HCT116 (cell line): ENCODE data around the gene SH3RF2. TPM values are rescaled to one million over a fixed set of nuclear protein-coding genes. Genes with fewer than 3 reads are reported as not detected.

ENCODE experiments used
- ATAC-seq: fragments of 200-7000 bp; cut with Tn5 transposase; 2 replicates; pipeline ENCODE4 v1.9.1; 2020; ENCODE audit warnings: mild to moderate bottlenecking, moderate library complexity
- BruUV-seq: library from RNA; stranded (reverse); fragments of 400-500 nt; replicated peaks from 2 replicates; lab custom pipeline; 2021; lab: Mats Ljungman, UMichigan
- CTCF ChIA-PET: fragments of 300-600 bp; sonication (Branson Sonifier 250); formaldehyde crosslinking; loops from one replicate; lab custom pipeline; 2021; ENCODE audit warnings: antibody characterized with exemption; lab: Charles Lee
- POLR2A ChIA-PET: fragments of 300-600, 350-600 bp; sonication (Branson Sonifier 250); formaldehyde crosslinking; loops from one replicate; lab custom pipeline; 2021; ENCODE audit warnings: antibody characterized with exemption; lab: Charles Lee
- RAD21 ChIA-PET, 2 experiments: fragments of 300-600 bp; sonication (Branson Sonifier 250); formaldehyde crosslinking; loops; one replicate each; lab custom pipeline; 2023; ENCODE audit warnings: low total read pairs in 2 of 2; ENCODE audit not compliant: uncharacterized antibody in 2 of 2, unreplicated experiment in 2 of 2, low non-redundant PET in 1 of 2; lab: Charles Lee
- DNase-seq: peaks from one replicate; pipeline ENCODE4 v3.0.0-alpha.2; 2010; ENCODE audit warnings: low read depth, low spot score
- H2AFZ ChIP-seq: fragments of 200-600 bp; shearing (Covaris generic), sonication (generic); 2 replicates; pipeline ENCODE4 v1.6.1; 2017; ENCODE audit warnings: low read depth, mixed run types, mixed read lengths, antibody characterized with exemption, low read length; ENCODE audit not compliant: poor library complexity, severe bottlenecking
- H3K27ac ChIP-seq: 2 replicates; pipeline ENCODE4 v1.5.1; 2012; ENCODE audit warnings: low read depth, low read length
- H3K27me3 ChIP-seq: fragments of 200-600 bp; sonication (generic); 2 replicates; pipeline ENCODE4 v1.6.1; 2016; ENCODE audit warnings: mixed run types, low read length, mixed read lengths; ENCODE audit not compliant: insufficient read depth
- H3K36me3 ChIP-seq, 2 experiments: fragments of 200-500 bp in 1 of 2; fragments of 200-600 bp in 1 of 2; sonication (Bioruptor generic) in 1 of 2; sonication (generic) in 1 of 2; 2 replicates each; pipeline versions ENCODE4 v1.5.1 to v1.6.1; 2014 to 2016; ENCODE audit warnings: low read length in 2 of 2, inconsistent platforms in 1 of 2, mixed read lengths in 1 of 2, mixed run types in 1 of 2; ENCODE audit not compliant: insufficient read depth in 2 of 2, control insufficient read depth in 1 of 2
- H3K4me1 ChIP-seq, 2 experiments: fragments of 200-600 bp in 1 of 2; sonication (generic) in 1 of 2; 2 replicates each; pipeline versions ENCODE4 v1.5.1 to v1.6.1; 2012 to 2017; ENCODE audit warnings: low read length in 2 of 2, inconsistent platforms in 1 of 2, mild to moderate bottlenecking in 1 of 2, mixed read lengths in 1 of 2, mixed run types in 1 of 2, moderate library complexity in 1 of 2; ENCODE audit not compliant: insufficient read depth in 2 of 2, control insufficient read depth in 1 of 2
- H3K4me2 ChIP-seq: fragments of 200-600 bp; sonication (generic); 2 replicates; pipeline ENCODE4 v1.6.1; 2017; ENCODE audit warnings: mixed run types, low read length, mixed read lengths
- H3K4me3 ChIP-seq, 2 experiments: fragments of 200-600 bp in 1 of 2; sonication (generic) in 1 of 2; replicated peaks in 1 of 2; 2 replicates each; pipeline ENCODE4 v1.5.1; 2011 to 2016; ENCODE audit warnings: low read length in 2 of 2, control low read depth in 1 of 2, low read depth in 1 of 2, mild to moderate bottlenecking in 1 of 2, mixed read lengths in 1 of 2, mixed run types in 1 of 2
- H3K79me2 ChIP-seq: fragments of 200-600 bp; sonication (generic); 2 replicates; pipeline ENCODE4 v1.6.1; 2017; ENCODE audit warnings: mild to moderate bottlenecking, mixed run types, low read length, moderate library complexity, mixed read lengths; ENCODE audit not compliant: insufficient read depth
- H3K9ac ChIP-seq: fragments of 200-600 bp; sonication (generic); 2 replicates; pipeline ENCODE4 v1.6.1; 2016; ENCODE audit warnings: low read length, mixed read lengths
- H3K9me2 ChIP-seq: fragments of 200-600 bp; sonication (generic), shearing (Covaris generic); 2 replicates; pipeline ENCODE4 v1.6.1; 2017; ENCODE audit warnings: mixed run types, mild to moderate bottlenecking, moderate library complexity; ENCODE audit not compliant: insufficient read depth
- H3K9me3 ChIP-seq, 2 experiments: fragments of 200-500 bp in 1 of 2; fragments of 200-600 bp in 1 of 2; sonication (Bioruptor generic) in 1 of 2; sonication (generic) in 1 of 2; 2 replicates each; pipeline ENCODE4 v1.6.1; 2014 to 2017; ENCODE audit warnings: low read length in 2 of 2, mixed read lengths in 2 of 2, inconsistent platforms in 1 of 2, low read depth in 1 of 2, mild to moderate bottlenecking in 1 of 2, mixed run types in 1 of 2, moderate library complexity in 1 of 2; ENCODE audit not compliant: control insufficient read depth in 1 of 2, insufficient read depth in 1 of 2
- H4K20me1 ChIP-seq: fragments of 200-600 bp; sonication (generic), shearing (Covaris generic); 2 replicates; pipeline ENCODE4 v1.6.1; 2017; ENCODE audit warnings: mixed run types, mild to moderate bottlenecking, moderate library complexity; ENCODE audit not compliant: insufficient read depth
- CBX3 ChIP-seq: IDR thresholded peaks from 2 replicates; pipeline ENCODE4 v1.6.1; 2012; ENCODE audit warnings: low read depth
- CEBPB ChIP-seq: IDR thresholded peaks from 2 replicates; pipeline ENCODE4 v1.6.1; 2012; ENCODE audit warnings: low read depth
- CTCF ChIP-seq, 3 experiments: fragments of 200-600 bp in 1 of 3; sonication (generic) in 1 of 3; IDR thresholded peaks in 2 of 3; conservative IDR thresholded peaks in 1 of 3; 2 replicates each; pipeline ENCODE4 v1.5.1; 2012 to 2017; ENCODE audit warnings: low read depth in 2 of 3, low read length in 2 of 3, antibody characterized with exemption in 1 of 3, borderline replicate concordance in 1 of 3, control low read depth in 1 of 3, mild to moderate bottlenecking in 1 of 3, mixed read lengths in 1 of 3, mixed run types in 1 of 3, moderate library complexity in 1 of 3; ENCODE audit not compliant: insufficient read depth in 1 of 3
- FOSL1 ChIP-seq: IDR thresholded peaks from 2 replicates; pipeline ENCODE4 v1.6.1; 2012; ENCODE audit warnings: low read depth
- MAX ChIP-seq: IDR thresholded peaks from 2 replicates; pipeline ENCODE4 v1.6.1; 2012
- POLR2A ChIP-seq: IDR thresholded peaks from 2 replicates; pipeline ENCODE4 v1.7.0; 2011; ENCODE audit warnings: borderline replicate concordance; ENCODE audit not compliant: insufficient read depth, insufficient read length; ENCODE audit errors: extremely low read depth
- REST ChIP-seq: IDR thresholded peaks from 2 replicates; pipeline ENCODE4 v1.6.1; 2012; ENCODE audit warnings: low read depth
- SIN3A ChIP-seq: IDR thresholded peaks from 2 replicates; pipeline ENCODE4 v1.6.1; 2012; ENCODE audit warnings: low read depth
- SP1 ChIP-seq: IDR thresholded peaks from 2 replicates; pipeline ENCODE4 v1.6.1; 2012; ENCODE audit warnings: low read depth
- YY1 ChIP-seq: IDR thresholded peaks from 2 replicates; pipeline ENCODE4 v1.6.1; 2011; ENCODE audit warnings: low read length, low read depth, moderate library complexity, mild to moderate bottlenecking; ENCODE audit not compliant: insufficient replicate concordance; ENCODE audit errors: extremely low read depth
- ZBTB33 ChIP-seq: IDR thresholded peaks from 2 replicates; pipeline ENCODE4 v1.6.1; 2011; ENCODE audit warnings: mild to moderate bottlenecking, low read length, moderate library complexity; ENCODE audit not compliant: insufficient replicate concordance; ENCODE audit errors: extremely low read depth
- ZFX ChIP-seq: fragments of 450-650 bp; IDR thresholded peaks from 2 replicates; pipeline ENCODE4 v1.6.1; 2017
- ZNF274 ChIP-seq: fragments of 200-500 bp; sonication (Bioruptor generic); IDR thresholded peaks from 2 replicates; pipeline ENCODE4 v1.6.1; 2014; ENCODE audit warnings: mild to moderate bottlenecking, low read depth, low read length, inconsistent platforms
- intact Hi-C: fragments of 100-400 bp; cut with micrococcal nuclease; formaldehyde crosslinking; loops from 2 replicates; pipeline ENCODE4 v1.10.0; 2022
- total RNA-seq: library from RNA; stranded (reverse); gene quantifications from one replicate; pipeline ENCODE4 v1.2.1, GENCODE V29; 2021; ENCODE audit not compliant: unreplicated experiment

Gene SH3RF2
- total RNA-seq, 1 experiment from 2014 or later: 14.3 TPM

- RAD21 ChIA-PET: no interaction called here
- H3K27me3 ChIP-seq: no peaks in the 10 kb centered on the region
- no peak for TF ChIP-seq ZBTB33
- TF ChIP-seq ZNF274: no peak
- no peak for TF ChIP-seq MAX
- no peak for TF ChIP-seq CBX3
- H3K36me3 ChIP-seq: no peaks in the 10 kb centered on the region
- H4K20me1 ChIP-seq: no peaks in the 10 kb centered on the region
- CTCF ChIA-PET: interaction anchor here (0.8 to 1.2 kb wide), 2 partner anchors 16 to 69 kb away, joined by 3 to 4 read pairs; partner anchors contain the start of gene PRELID2
- DNase-seq (no peak), ATAC-seq (no peak)
- BruUV-seq: no TSS peak
- no peaks in the 10 kb centered on the region; a peak in 1 of 4 replicates for H3K9me3 ChIP-seq
- no peaks in the 10 kb centered on the region for H3K79me2 ChIP-seq
- H2AFZ ChIP-seq: no peak overlapping the region
- H3K27ac ChIP-seq: no peak overlapping the region
- no peak overlapping the region for H3K9ac ChIP-seq
- intact Hi-C loops: no loop called here
- no peak overlapping the region for H3K4me3 ChIP-seq
- H3K9me2 ChIP-seq: no peaks in the 10 kb centered on the region
- no peaks in the 10 kb centered on the region for H3K4me1 ChIP-seq
- POLR2A ChIA-PET: no interaction called here
- no peak overlapping the region for H3K4me2 ChIP-seq
Observed at GRCh38 chr5:145903867-145904266, 32.5 kb upstream of the SH3RF2 start.

GRCh38 chr5:145904743-145905142, 31.6 kb upstream of the SH3RF2 start:
- H3K9me2 ChIP-seq: no peaks in the 10 kb centered on the region
- POLR2A ChIA-PET: no interaction called here
- BruUV-seq: no TSS peak
- no peak overlapping the region for H3K4me3 ChIP-seq
- RAD21 ChIA-PET: no interaction called here
- H4K20me1 ChIP-seq: no peaks in the 10 kb centered on the region
- no peak overlapping the region for H3K27ac ChIP-seq
- H3K4me2 ChIP-seq: no peak overlapping the region
- no peaks in the 10 kb centered on the region for H3K27me3 ChIP-seq
- no peaks in the 10 kb centered on the region for H3K9me3 ChIP-seq
- no peak overlapping the region for H2AFZ ChIP-seq
- H3K36me3 ChIP-seq: no peaks in the 10 kb centered on the region
- H3K79me2 ChIP-seq: no peaks in the 10 kb centered on the region
- DNase-seq (no peak), ATAC-seq (no peak)
- CTCF ChIA-PET: no interaction called here
- intact Hi-C loops: loop anchor here (5.0 kb wide), 1 partner anchor 78 kb away; no protein-coding TSS in a partner anchor
- H3K9ac ChIP-seq: no peak overlapping the region
- no peaks in the 10 kb centered on the region for H3K4me1 ChIP-seq
- TF ChIP-seq YY1 (no peak), ZFX (no peak), REST (no peak), SP1 (no peak), POLR2A (no peak), FOSL1 (no peak), CTCF (IDR thresholded peaks at IDR 0.05 in 2 of 3, conservative IDR thresholded peaks at IDR 0.05 in 1 of 3; ENCODE audit: borderline replicate concordance in 1 of 3, insufficient read depth in 1 of 3, low read depth in 2 of 3, low read length in 2 of 3) (no peak), CEBPB (no peak), SIN3A (no peak)
